Adipocyte (in vitro differentiated cells): ENCODE measurements around the gene MSL1.
A peak's percentile ranks its signal among the peaks of the same experiment; 100 is the strongest.

Experiments used
- DNase-seq: peaks from one replicate; pipeline ENCODE4 v3.0.0-alpha.2; 2015; ENCODE audit warnings: low read depth
- H3K27me3 ChIP-seq: replicated peaks from 2 replicates; pipeline ENCODE4 v1.7.0; 2013; ENCODE audit warnings: mild to moderate bottlenecking, low read length, moderate library complexity; ENCODE audit not compliant: control insufficient read depth, insufficient read depth
- H3K36me3 ChIP-seq: 2 replicates; pipeline ENCODE4 v1.7.0; 2013; ENCODE audit warnings: low read length, mild to moderate bottlenecking, moderate library complexity; ENCODE audit not compliant: control insufficient read depth, insufficient read depth, severe bottlenecking
- H3K4me1 ChIP-seq: 2 replicates; pipeline ENCODE4 v1.7.0; 2013; ENCODE audit warnings: mild to moderate bottlenecking, low read length, moderate library complexity; ENCODE audit not compliant: control insufficient read depth, insufficient read depth
- H3K4me3 ChIP-seq: 2 replicates; pipeline ENCODE4 v1.7.0; 2013; ENCODE audit warnings: mild to moderate bottlenecking, low read length, moderate library complexity
- H3K9ac ChIP-seq: 2 replicates; pipeline ENCODE4 v1.7.0; 2013; ENCODE audit warnings: mild to moderate bottlenecking, low read length, moderate library complexity
- H3K9me3 ChIP-seq: 2 replicates; pipeline ENCODE4 v1.7.0; 2013; ENCODE audit warnings: mild to moderate bottlenecking, low read length, moderate library complexity; ENCODE audit not compliant: control insufficient read depth

The MSL1 gene

GRCh38 chr17:40100669-40101366 lies 21.0 kb upstream of the MSL1 start:
- H3K27me3 ChIP-seq = no peaks in the 10 kb centered on the region
- DNase-seq = peak; percentile 100
- H3K4me3 ChIP-seq = peak overlapping the region; percentile 99
- H3K9me3 ChIP-seq = no peaks in the 10 kb centered on the region
- peaks cover 60% of the 10 kb centered on the region for H3K4me1 ChIP-seq
- H3K9ac ChIP-seq = peak overlapping the region; percentile 99
- peaks cover 16% of the 10 kb centered on the region for H3K36me3 ChIP-seq

- DNase-seq = no peak
- peaks cover 60% of the 10 kb centered on the region for H3K4me1 ChIP-seq
- peaks cover 8% of the 10 kb centered on the region for H3K36me3 ChIP-seq
- peak overlapping the region; percentile 81 for H3K9ac ChIP-seq
- H3K4me3 ChIP-seq = peak overlapping the region; percentile 99
- H3K9me3 ChIP-seq = no peaks in the 10 kb centered on the region
- H3K27me3 ChIP-seq = no peaks in the 10 kb centered on the region
Observed at GRCh38 chr17:40101367-40102210, 20.2 kb upstream of the MSL1 start.

GRCh38 chr17:40103071-40103661 lies 18.6 kb upstream of the MSL1 start:
- H3K9ac ChIP-seq = no peak overlapping the region
- no peaks in the 10 kb centered on the region for H3K9me3 ChIP-seq
- peaks cover 60% of the 10 kb centered on the region for H3K4me1 ChIP-seq
- H3K36me3 ChIP-seq = no peaks in the 10 kb centered on the region
- no peak overlapping the region for H3K4me3 ChIP-seq
- DNase-seq = no peak
- H3K27me3 ChIP-seq = no peaks in the 10 kb centered on the region

GRCh38 chr17:40103688-40104087 lies 18.1 kb upstream of the MSL1 start:
- no peaks in the 10 kb centered on the region for H3K27me3 ChIP-seq
- no peak overlapping the region for H3K9ac ChIP-seq
- H3K4me1 ChIP-seq = peaks cover 59% of the 10 kb centered on the region
- no peak for DNase-seq
- H3K9me3 ChIP-seq = no peaks in the 10 kb centered on the region
- H3K36me3 ChIP-seq = no peaks in the 10 kb centered on the region
- H3K4me3 ChIP-seq = no peak overlapping the region

- Histone ChIP-seq H3K36me3 (no peaks in the 10 kb centered on the region), H3K9me3 (no peaks in the 10 kb centered on the region), H3K9ac (no peak overlapping the region), H3K4me1 (peaks cover 63% of the 10 kb centered on the region), H3K27me3 (no peaks in the 10 kb centered on the region), H3K4me3 (no peak overlapping the region)
- DNase-seq = no peak
Observed at GRCh38 chr17:40104594-40105486, 16.9 kb upstream of the MSL1 start.

GRCh38 chr17:40105861-40106759 lies 15.7 kb upstream of the MSL1 start:
- H3K36me3 ChIP-seq = no peaks in the 10 kb centered on the region
- H3K4me1 ChIP-seq = peaks cover 72% of the 10 kb centered on the region
- H3K27me3 ChIP-seq = no peaks in the 10 kb centered on the region
- no peak for DNase-seq
- no peaks in the 10 kb centered on the region for H3K9me3 ChIP-seq
- H3K9ac ChIP-seq = peak overlapping the region; percentile 81
- no peak overlapping the region for H3K4me3 ChIP-seq

GRCh38 chr17:40106760-40107521 lies 14.8 kb upstream of the MSL1 start:
- H3K9me3 ChIP-seq = no peaks in the 10 kb centered on the region
- peak overlapping the region; percentile 8 for H3K4me3 ChIP-seq
- H3K36me3 ChIP-seq = no peaks in the 10 kb centered on the region
- peak overlapping the region; percentile 81 for H3K9ac ChIP-seq
- no peak for DNase-seq
- H3K27me3 ChIP-seq = no peaks in the 10 kb centered on the region
- peaks cover 72% of the 10 kb centered on the region for H3K4me1 ChIP-seq

GRCh38 chr17:40107522-40108174 lies 14.1 kb upstream of the MSL1 start:
- Histone ChIP-seq H3K9me3 (no peaks in the 10 kb centered on the region), H3K27me3 (no peaks in the 10 kb centered on the region), H3K36me3 (no peaks in the 10 kb centered on the region), H3K9ac (peak overlapping the region; percentile 81), H3K4me1 (peaks cover 77% of the 10 kb centered on the region), H3K4me3 (peak overlapping the region; percentile 38)
- no peak for DNase-seq

- Histone ChIP-seq H3K9me3 (no peaks in the 10 kb centered on the region), H3K4me3 (no peak overlapping the region), H3K4me1 (peaks cover 79% of the 10 kb centered on the region), H3K9ac (peak overlapping the region; percentile 68), H3K36me3 (no peaks in the 10 kb centered on the region), H3K27me3 (no peaks in the 10 kb centered on the region)
- DNase-seq = no peak
Observed at GRCh38 chr17:40108970-40109824, 12.6 kb upstream of the MSL1 start.
